ENCODE measurements around the gene PEA15. TPM values are rescaled to one million over a fixed set of nuclear protein-coding genes. Genes with fewer than 3 reads are reported as not detected.

PEA15 gene
- total RNA-seq, 1 experiment from 2014 or later: 94.3 TPM

GRCh38 chr1:160245434-160245833, 40.2 kb downstream of the PEA15 start:
- no peak for DNase-seq (ENCODE audit: low read depth, low spot score)
- ATAC-seq: no peak
- CTCF ChIA-PET: no interaction called here
- Histone ChIP-seq H3K4me3 (ENCODE audit: low read depth in 2 of 2, low read length in 2 of 2) (no peak overlapping the region), H3K27me3 (ENCODE audit: control insufficient read depth, insufficient read depth, low read length) (no peaks in the 10 kb centered on the region), H3K27ac (ENCODE audit: low read length) (no peak overlapping the region), H3K4me1 (ENCODE audit: control insufficient read depth, insufficient read depth, low read length) (no peaks in the 10 kb centered on the region), H3K9me3 (ENCODE audit: control insufficient read depth, insufficient read depth, low read depth, low read length) (no peaks in the 10 kb centered on the region), H3K36me3 (ENCODE audit: control insufficient read depth, insufficient read depth, low read length) (0 out of 2 replicates have a peak, but pooled peaks cover 2% of the 10 kb centered on the region)
- no TSS peak for BruUV-seq (replicated peaks)
- POLR2A ChIA-PET: no interaction called here
- intact Hi-C loops (cut with micrococcal nuclease; ENCODE audit: unreplicated experiment): no loop called here
- in situ Hi-C loops (cut with HindIII; ENCODE audit: low pct_unique_long_range_greater_than_20kb, low sequenced_read_pairs): no loop called here
- no peak for TF ChIP-seq TCF7L2 (IDR thresholded peaks at IDR 0.05; ENCODE audit: low read depth, low read length)

DNA sequence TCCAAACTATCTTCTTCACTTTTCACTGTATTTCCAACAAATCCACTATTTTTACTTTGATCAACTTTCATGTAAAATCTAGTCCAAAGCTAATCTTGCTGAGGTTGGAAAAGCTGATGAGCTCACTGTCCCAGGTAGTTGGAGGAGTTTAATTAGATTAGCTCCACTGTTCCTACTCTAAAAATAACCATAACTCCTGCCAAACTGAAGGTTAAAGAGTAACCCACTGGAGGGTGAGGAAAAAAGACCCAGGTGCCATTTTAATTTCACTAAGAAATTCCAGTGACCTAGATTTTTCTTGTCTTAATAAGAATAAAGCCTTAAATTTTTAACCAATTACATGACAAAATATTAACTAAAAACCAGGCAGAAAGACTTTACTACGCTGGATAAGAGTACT, 41.9 kb downstream of the PEA15 start:
- no peak for DNase-seq (ENCODE audit: low read depth, low spot score)
- POLR2A ChIA-PET: no interaction called here
- no peak for ATAC-seq
- no peak overlapping the region for H3K4me3 ChIP-seq (ENCODE audit: low read depth in 2 of 2, low read length in 2 of 2)
- H3K36me3 ChIP-seq (ENCODE audit: control insufficient read depth, insufficient read depth, low read length): 0 out of 2 replicates have a peak, but pooled peaks cover 2% of the 10 kb centered on the region
- no peaks in the 10 kb centered on the region for H3K27me3 ChIP-seq (ENCODE audit: control insufficient read depth, insufficient read depth, low read length)
- TF ChIP-seq REST (IDR thresholded peaks at IDR 0.05; ENCODE audit: insufficient read depth in 1 of 2, low read depth in 2 of 2, low read length in 1 of 2) (no peak), TCF7L2 (IDR thresholded peaks at IDR 0.05; ENCODE audit: low read depth, low read length) (no peak), SIN3A (IDR thresholded peaks at IDR 0.05; ENCODE audit: borderline replicate concordance, insufficient read depth, low read depth, low read length) (no peak), POLR2AphosphoS5 (IDR thresholded peaks at IDR 0.05; ENCODE audit: low read depth, low read length) (no peak), CTCF (IDR thresholded peaks at IDR 0.05) (no peak)
- no TSS peak for BruUV-seq (replicated peaks)
- CTCF ChIA-PET: no interaction called here
- intact Hi-C loops (cut with micrococcal nuclease; ENCODE audit: unreplicated experiment) (no loop called here), in situ Hi-C loops (cut with HindIII; ENCODE audit: low pct_unique_long_range_greater_than_20kb, low sequenced_read_pairs) (no loop called here)
- H3K27ac ChIP-seq (ENCODE audit: low read length): no peak overlapping the region
- H3K9me3 ChIP-seq (ENCODE audit: control insufficient read depth, insufficient read depth, low read depth, low read length): no peaks in the 10 kb centered on the region
- no peaks in the 10 kb centered on the region for H3K4me1 ChIP-seq (ENCODE audit: control insufficient read depth, insufficient read depth, low read length)

DNA sequence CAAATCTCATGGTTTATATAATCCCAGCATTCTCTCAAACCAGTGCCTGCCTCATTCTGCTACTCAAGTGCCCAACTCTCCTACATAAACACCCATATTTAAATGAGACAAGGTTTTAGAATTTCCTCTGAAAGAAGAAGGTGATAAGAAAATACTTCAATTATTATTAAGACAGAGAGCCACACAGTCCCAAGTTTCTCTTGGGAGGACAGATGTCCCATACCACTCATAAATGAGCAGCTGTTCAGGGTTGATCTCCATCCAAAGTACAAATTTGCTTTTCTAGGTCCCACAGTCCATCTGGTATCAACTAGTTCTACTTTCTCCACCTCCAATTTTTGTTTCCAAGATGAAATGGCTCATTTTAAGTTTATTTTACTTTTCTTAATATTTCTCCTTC, 45.8 kb downstream of the PEA15 start:
- ChIA-PET CTCF (interaction anchor here (1.6 kb wide), 1 partner anchor 58 kb away, joined by 8 read pairs; no protein-coding TSS in a partner anchor), POLR2A (no interaction called here)
- TF ChIP-seq TCF7L2 (IDR thresholded peaks at IDR 0.05; ENCODE audit: low read depth, low read length) (no peak), REST (IDR thresholded peaks at IDR 0.05; ENCODE audit: insufficient read depth in 1 of 2, low read depth in 2 of 2, low read length in 1 of 2) (no peak), POLR2AphosphoS5 (IDR thresholded peaks at IDR 0.05; ENCODE audit: low read depth, low read length) (no peak), SIN3A (IDR thresholded peaks at IDR 0.05; ENCODE audit: borderline replicate concordance, insufficient read depth, low read depth, low read length) (no peak), CTCF (IDR thresholded peaks at IDR 0.05) (no peak)
- Histone ChIP-seq H3K4me3 (ENCODE audit: low read depth in 2 of 2, low read length in 2 of 2) (no peak overlapping the region), H3K27me3 (ENCODE audit: control insufficient read depth, insufficient read depth, low read length) (no peaks in the 10 kb centered on the region), H3K4me1 (ENCODE audit: control insufficient read depth, insufficient read depth, low read length) (no peaks in the 10 kb centered on the region), H3K36me3 (ENCODE audit: control insufficient read depth, insufficient read depth, low read length) (no peaks in the 10 kb centered on the region), H3K9me3 (ENCODE audit: control insufficient read depth, insufficient read depth, low read depth, low read length) (no peaks in the 10 kb centered on the region), H3K27ac (ENCODE audit: low read length) (no peak overlapping the region)
- in situ Hi-C loops (cut with HindIII; ENCODE audit: low pct_unique_long_range_greater_than_20kb, low sequenced_read_pairs) (no loop called here), intact Hi-C loops (cut with micrococcal nuclease; ENCODE audit: unreplicated experiment) (no loop called here)
- ATAC-seq (no peak), DNase-seq (ENCODE audit: low read depth, low spot score) (no peak)
- no TSS peak for BruUV-seq (replicated peaks)
